ENCODE data around the gene PFKFB4.

The PFKFB4 gene

GRCh38 chr3:48472923-48473616, 83.5 kb downstream of the PFKFB4 start:
- H3K4me3 ChIP-seq (ENCODE audit: low read depth, low read length) = peak overlapping the region; percentile 85
- POLR2A ChIA-PET = interaction anchor here (0.5 to 1.1 kb wide), 4 partner anchors 20 to 122 kb away, joined by 3 read pairs; partner anchors contain the start of genes CCDC51 and COL7A1
- CTCF ChIA-PET = interaction anchor here (0.8 to 3.9 kb wide), 16 partner anchors 9 to 162 kb away, joined by 3 to 30 read pairs (median 4); partner anchors contain the start of gene SLC26A6
- peak; percentile 45 for DNase-seq (ENCODE audit: low read depth, low spot score)
- peak; percentile 46 for TF ChIP-seq CTCF (IDR thresholded peaks at IDR 0.05; ENCODE audit: insufficient read depth, low read length, missing control alignments)

GRCh38 chr3:48472673-48472922, 84.0 kb downstream of the PFKFB4 start:
- H3K4me3 ChIP-seq (ENCODE audit: low read depth, low read length) = peak overlapping the region; percentile 85
- CTCF ChIA-PET = interaction anchor here (1.0 to 3.9 kb wide), 11 partner anchors 9 to 86 kb away, joined by 3 to 30 read pairs (median 10); no protein-coding TSS in a partner anchor
- POLR2A ChIA-PET = interaction anchor here (1.3 kb wide), 1 partner anchor 26 kb away, joined by 7 read pairs; the partner anchor contains the start of gene ATRIP
- DNase-seq (ENCODE audit: low read depth, low spot score) = no peak
- no peak for TF ChIP-seq CTCF (IDR thresholded peaks at IDR 0.05; ENCODE audit: insufficient read depth, low read length, missing control alignments)

- CTCF ChIA-PET = interaction anchor here (1.0 to 2.2 kb wide), 4 partner anchors 16 to 89 kb away, joined by 3 to 8 read pairs (median 5); no protein-coding TSS in a partner anchor
- no peak for DNase-seq (ENCODE audit: low read depth, low spot score)
- TF ChIP-seq CTCF (IDR thresholded peaks at IDR 0.05; ENCODE audit: insufficient read depth, low read length, missing control alignments) = no peak
- POLR2A ChIA-PET = no interaction called here
- H3K4me3 ChIP-seq (ENCODE audit: low read depth, low read length) = no peak overlapping the region
These were observed 86.3 kb downstream of the PFKFB4 start for GRCh38 chr3:48470286-48470685.

- no peak for TF ChIP-seq CTCF (IDR thresholded peaks at IDR 0.05; ENCODE audit: insufficient read depth, low read length, missing control alignments)
- POLR2A ChIA-PET = interaction anchor here (0.7 kb wide), 1 partner anchor 166 kb away, joined by 3 read pairs; no protein-coding TSS in a partner anchor
- H3K4me3 ChIP-seq (ENCODE audit: low read depth, low read length) = no peak overlapping the region
- CTCF ChIA-PET = interaction anchor here (0.8 to 12.0 kb wide), 4 partner anchors 18 to 80 kb away, joined by 3 to 106 read pairs (median 7); no protein-coding TSS in a partner anchor
- no peak for DNase-seq (ENCODE audit: low read depth, low spot score)
These were observed 87.3 kb downstream of the PFKFB4 start for GRCh38 chr3:48469046-48469915.

GRCh38 chr3:48468329-48468731, 88.3 kb downstream of the PFKFB4 start:
- H3K4me3 ChIP-seq (ENCODE audit: low read depth, low read length) = no peak overlapping the region
- ChIA-PET CTCF (interaction anchor here (1.0 to 12.0 kb wide), 3 partner anchors 78 to 217 kb away, joined by 3 to 106 read pairs (median 8); no protein-coding TSS in a partner anchor), POLR2A (no interaction called here)
- TF ChIP-seq CTCF (IDR thresholded peaks at IDR 0.05; ENCODE audit: insufficient read depth, low read length, missing control alignments) = no peak
- no peak for DNase-seq (ENCODE audit: low read depth, low spot score)
